GM10248 (cell line): Measurements from ENCODE around the gene MTERF4.

Source experiments
- CTCF ChIA-PET: fragments of 300-600 bp; sonication (Branson Sonifier 250); formaldehyde crosslinking; extraction: SDS; loops from one replicate; lab custom pipeline; 2021; ENCODE audit warnings: antibody characterized with exemption; lab: Yijun Ruan, JAX
- POLR2A ChIA-PET: fragments of 350-650 bp; sonication (Branson Sonifier 250); formaldehyde crosslinking; extraction: SDS; loops from one replicate; lab custom pipeline; 2020; ENCODE audit warnings: antibody characterized with exemption; lab: Yijun Ruan, JAX
- DNase-seq: peaks from one replicate; pipeline ENCODE4 v3.0.0; 2012; ENCODE audit errors: extremely low spot score
- CTCF ChIP-seq: IDR thresholded peaks from 2 replicates; pipeline ENCODE4 v1.5.1; 2012; ENCODE audit warnings: mild to moderate bottlenecking, low read depth; ENCODE audit errors: extremely low read depth, missing control alignments, control extremely low read depth

MTERF4 gene

DNA sequence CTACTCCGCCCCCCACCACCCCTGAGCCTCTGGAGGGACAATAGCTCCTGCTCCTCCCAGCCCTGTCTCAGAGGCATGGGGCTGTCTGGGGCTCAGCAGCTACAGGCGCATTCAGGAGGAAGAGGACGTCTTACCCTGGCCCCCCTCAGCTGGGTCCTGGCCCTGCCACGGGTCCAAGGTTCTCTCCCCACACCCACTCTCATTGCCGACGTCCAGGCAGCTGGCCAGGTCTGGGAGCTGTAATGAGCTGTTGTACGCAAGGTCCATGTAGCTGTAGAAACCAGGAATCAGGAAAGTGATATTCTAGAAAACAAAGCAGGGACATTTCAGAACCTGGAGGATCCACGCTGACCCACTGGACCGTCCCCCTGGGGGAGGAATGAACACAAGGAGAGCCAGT lies 33.6 kb upstream of the MTERF4 start:
- ChIA-PET CTCF (interaction anchor here (1.4 to 2.4 kb wide), 4 partner anchors 10 to 18 kb away, joined by 3 to 14 read pairs (median 6); partner anchors contain the start of genes PASK and PPP1R7), POLR2A (interaction anchor here (0.6 to 1.4 kb wide), 3 partner anchors 13 to 57 kb away, joined by 3 to 6 read pairs (median 4); partner anchors contain the start of gene PPP1R7)
- no peak for DNase-seq
- no peak for TF ChIP-seq CTCF

DNA sequence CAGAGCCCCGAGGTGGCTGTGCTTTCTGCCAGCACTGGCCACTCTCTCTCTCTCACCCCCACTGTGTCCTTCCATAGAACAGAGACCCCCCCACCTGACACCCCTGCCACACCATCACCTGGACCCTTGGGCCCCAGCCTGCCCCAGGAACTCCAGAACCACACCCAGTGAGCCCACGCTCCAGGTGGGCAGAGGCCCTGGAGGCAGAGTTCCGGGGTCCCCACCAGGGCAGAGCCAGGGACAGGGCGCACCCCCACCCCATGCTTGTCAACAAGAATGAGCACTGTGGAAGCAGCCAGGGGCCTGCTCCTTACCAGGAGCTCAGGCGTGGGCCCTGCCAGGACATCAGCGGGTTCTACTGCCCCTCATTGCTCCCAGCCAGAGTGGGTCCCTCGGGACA lies 32.6 kb upstream of the MTERF4 start:
- no peak for DNase-seq
- no peak for TF ChIP-seq CTCF
- CTCF ChIA-PET = interaction anchor here (0.8 to 1.9 kb wide), 3 partner anchors 10 to 17 kb away, joined by 3 to 6 read pairs (median 3); no protein-coding TSS in a partner anchor
- POLR2A ChIA-PET = interaction anchor here (0.6 kb wide), 1 partner anchor 30 kb away, joined by 3 read pairs; no protein-coding TSS in a partner anchor

DNA sequence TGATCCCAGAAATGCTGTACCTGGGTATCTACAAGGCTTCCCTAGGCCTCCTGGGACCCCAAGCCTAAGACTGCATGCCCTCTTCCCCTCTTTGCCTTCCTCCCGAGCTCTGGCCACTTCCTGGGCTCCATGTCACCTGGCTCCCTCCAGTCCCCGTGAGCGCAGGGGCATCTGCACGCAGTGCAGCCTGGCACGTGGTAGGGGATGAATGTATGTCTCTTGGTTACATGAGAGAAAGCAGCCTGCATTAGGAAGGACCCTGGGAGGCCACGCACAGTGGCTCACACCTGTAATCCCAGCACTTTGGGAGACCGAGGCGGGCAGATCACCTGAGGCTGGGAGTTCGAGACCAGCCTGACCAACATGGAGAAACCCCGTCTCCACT lies 31.3 kb upstream of the MTERF4 start:
- CTCF ChIA-PET = no interaction called here
- no peak for DNase-seq
- no peak for TF ChIP-seq CTCF
- POLR2A ChIA-PET = no interaction called here

DNA sequence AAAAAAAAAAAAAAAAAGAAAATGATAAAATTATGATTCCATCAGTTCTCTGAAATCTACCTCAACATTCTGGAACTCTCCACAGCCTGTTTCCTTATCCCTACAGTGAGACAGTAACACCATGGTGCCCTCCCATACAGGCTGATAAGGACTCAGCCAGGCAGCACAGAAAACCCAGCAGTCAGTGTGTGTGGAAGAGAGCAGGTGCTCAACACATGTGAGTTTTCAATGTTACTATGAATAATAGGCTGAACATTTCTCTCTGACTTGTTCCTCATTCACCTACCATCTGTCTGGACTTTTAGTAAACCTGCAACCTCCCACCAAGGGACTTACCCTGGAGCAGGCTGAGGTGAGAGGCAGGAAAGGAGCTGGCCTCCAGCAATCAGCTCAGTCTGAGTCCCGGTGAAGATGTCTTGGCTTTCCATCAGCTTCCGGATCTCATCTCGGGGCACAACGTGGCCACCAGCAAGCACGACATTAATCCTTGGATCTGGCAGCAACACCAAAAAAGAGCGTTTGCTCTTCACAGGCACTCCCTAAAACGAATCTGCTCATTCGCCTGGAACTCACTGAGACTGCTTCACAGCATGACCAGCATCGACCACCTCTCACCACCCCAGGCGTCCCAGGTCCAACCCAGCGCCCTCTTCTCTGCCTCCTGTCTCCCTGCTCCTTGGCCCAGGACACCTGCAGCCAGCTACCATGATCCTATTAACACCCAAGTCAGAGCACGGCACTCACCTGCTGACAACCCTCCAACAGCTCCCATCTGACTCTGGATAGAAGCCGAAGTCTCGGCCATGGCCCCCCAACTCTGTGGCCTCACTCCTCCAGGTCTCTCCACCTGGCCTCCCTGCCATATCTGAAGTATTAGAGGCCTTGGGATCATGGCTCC lies 30.7 kb upstream of the MTERF4 start:
- ChIA-PET CTCF (interaction anchor here (0.6 to 1.2 kb wide), 3 partner anchors 11 to 250 kb away, joined by 3 read pairs; no protein-coding TSS in a partner anchor), POLR2A (interaction anchor here (0.5 to 0.6 kb wide), 2 partner anchors 17 to 30 kb away, joined by 4 to 5 read pairs; partner anchors contain the start of gene PASK)
- TF ChIP-seq CTCF = no peak
- peak; percentile 58 for DNase-seq

DNA sequence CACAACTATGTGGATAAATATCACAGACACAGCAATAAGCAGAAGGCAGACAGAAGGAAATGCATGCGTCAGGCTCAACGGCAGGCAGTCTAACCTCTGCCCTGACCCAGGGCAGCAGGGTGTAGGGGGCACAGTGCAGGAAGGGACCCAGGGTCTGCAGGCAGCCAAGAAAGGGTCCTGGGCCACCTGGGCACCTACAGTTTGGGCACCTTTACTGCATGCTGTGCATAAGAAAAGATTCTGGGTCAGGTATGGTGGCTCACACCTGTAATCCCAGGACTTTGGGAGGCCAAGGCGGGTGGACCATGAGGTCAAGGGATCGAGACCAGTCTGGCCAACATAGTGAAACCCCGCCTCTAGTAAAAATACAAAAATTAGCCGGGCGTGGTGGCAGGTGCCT lies 29.4 kb upstream of the MTERF4 start:
- CTCF ChIA-PET = interaction anchor here (0.9 to 1.2 kb wide), 2 partner anchors 10 to 19 kb away, joined by 3 read pairs; no protein-coding TSS in a partner anchor
- no peak for TF ChIP-seq CTCF

GRCh38 chr2:241130316-241130715 lies 28.2 kb upstream of the MTERF4 start:
- no peak for TF ChIP-seq CTCF
- no peak for DNase-seq
- POLR2A ChIA-PET = no interaction called here
- CTCF ChIA-PET = interaction anchor here (0.6 to 1.4 kb wide), 4 partner anchors 10 to 26 kb away, joined by 3 to 6 read pairs (median 3); partner anchors contain the start of gene PASK

More for the DNA sequence above, 29.4 kb upstream of the MTERF4 start:
- DNase-seq = no peak
- POLR2A ChIA-PET = interaction anchor here (0.7 kb wide), 1 partner anchor 73 kb away, joined by 7 read pairs; no protein-coding TSS in a partner anchor
